H9 (cell line): ENCODE data around the gene ZNF318. TPM values are rescaled to one million over a fixed set of nuclear protein-coding genes. Genes with fewer than 3 reads are reported as not detected.

Experiments used
- DNase-seq: peaks from one replicate; pipeline ENCODE4 v3.0.0-alpha.2; 2017
- H2AFZ ChIP-seq: one replicate; pipeline ENCODE4 v1.6.1; 2013; ENCODE audit warnings: mild to moderate bottlenecking, low read length, control low read depth, moderate library complexity
- H2AK5ac ChIP-seq: 2 replicates; pipeline ENCODE4 v1.6.1; 2013; ENCODE audit warnings: low read length, control low read depth, mixed read lengths; ENCODE audit not compliant: insufficient read length
- H2BK120ac ChIP-seq: one replicate; pipeline ENCODE4 v1.6.1; 2013; ENCODE audit warnings: low read depth, mild to moderate bottlenecking, low read length, control low read depth, inconsistent platforms; ENCODE audit not compliant: poor library complexity, severe bottlenecking
- H2BK12ac ChIP-seq: 2 replicates; pipeline ENCODE4 v1.6.1; 2013; ENCODE audit warnings: low read length, control low read depth, mixed read lengths, low read depth; ENCODE audit not compliant: insufficient read length
- H2BK15ac ChIP-seq: 2 replicates; pipeline ENCODE4 v1.6.1; 2013; ENCODE audit warnings: low read depth, low read length, control low read depth
- H2BK20ac ChIP-seq: one replicate; pipeline ENCODE4 v1.6.1; 2013; ENCODE audit warnings: low read depth, mild to moderate bottlenecking, low read length, control low read depth, inconsistent platforms; ENCODE audit not compliant: poor library complexity, severe bottlenecking
- H2BK5ac ChIP-seq: 2 replicates; pipeline ENCODE4 v1.6.1; 2013; ENCODE audit warnings: low read length, control low read depth, mixed read lengths; ENCODE audit not compliant: insufficient read length
- H3K14ac ChIP-seq: 2 replicates; pipeline ENCODE4 v1.6.1; 2013; ENCODE audit warnings: low read length, control low read depth; ENCODE audit not compliant: insufficient read depth
- H3K18ac ChIP-seq: 2 replicates; pipeline ENCODE4 v1.6.1; 2013; ENCODE audit warnings: low read depth, mild to moderate bottlenecking, mixed read lengths, low read length, control low read depth; ENCODE audit not compliant: insufficient read length
- H3K23ac ChIP-seq: 2 replicates; pipeline ENCODE4 v1.6.1; 2013; ENCODE audit warnings: low read length, control low read depth, mixed read lengths, low read depth; ENCODE audit not compliant: insufficient read length
- H3K23me2 ChIP-seq: 2 replicates; pipeline ENCODE4 v1.6.1; 2013; ENCODE audit warnings: low read depth, mild to moderate bottlenecking, mixed read lengths, low read length, control low read depth; ENCODE audit not compliant: insufficient read length, poor library complexity, severe bottlenecking
- H3K27ac ChIP-seq: 2 replicates; pipeline ENCODE4 v1.5.1; 2013; ENCODE audit warnings: low read length, control low read depth, mixed read lengths, low read depth; ENCODE audit not compliant: insufficient read length
- H3K27me3 ChIP-seq: 2 replicates; pipeline ENCODE4 v1.6.1; 2013; ENCODE audit warnings: low read length, control low read depth, inconsistent platforms; ENCODE audit not compliant: insufficient read depth
- H3K4ac ChIP-seq: 2 replicates; pipeline ENCODE4 v1.6.1; 2013; ENCODE audit warnings: low read depth, mild to moderate bottlenecking, control low read depth, inconsistent platforms, low read length, moderate library complexity
- H3K4me1 ChIP-seq: 2 replicates; pipeline ENCODE4 v1.6.1; 2013; ENCODE audit warnings: low read length, control low read depth, inconsistent platforms; ENCODE audit not compliant: insufficient read depth
- H3K4me2 ChIP-seq: 2 replicates; pipeline ENCODE4 v1.6.1; 2013; ENCODE audit warnings: low read length, control low read depth, mixed read lengths; ENCODE audit not compliant: insufficient read length, insufficient read depth
- H3K56ac ChIP-seq: 2 replicates; pipeline ENCODE4 v1.6.1; 2013; ENCODE audit warnings: low read depth, mild to moderate bottlenecking, mixed read lengths, low read length, control low read depth; ENCODE audit not compliant: insufficient read length
- H3K79me1 ChIP-seq: 2 replicates; pipeline ENCODE4 v1.6.1; 2013; ENCODE audit warnings: low read depth, mild to moderate bottlenecking, moderate library complexity, low read length, control low read depth, inconsistent platforms; ENCODE audit not compliant: insufficient read depth, poor library complexity, severe bottlenecking
- H3K79me2 ChIP-seq: 2 replicates; pipeline ENCODE4 v1.6.1; 2013; ENCODE audit warnings: low read length, control low read depth, inconsistent platforms; ENCODE audit not compliant: insufficient read depth
- H3K9ac ChIP-seq: 2 replicates; pipeline ENCODE4 v1.6.1; 2013; ENCODE audit warnings: low read length, control low read depth, mixed read lengths; ENCODE audit not compliant: insufficient read length; ENCODE audit errors: extremely low read depth
- H3K9me3 ChIP-seq: one replicate; pipeline ENCODE4 v1.6.1; 2013; ENCODE audit warnings: low read depth, low read length, inconsistent platforms; ENCODE audit not compliant: control insufficient read depth
- H3T11ph ChIP-seq: one replicate; pipeline ENCODE4 v1.6.1; 2013; ENCODE audit warnings: mild to moderate bottlenecking, low read length, control low read depth, inconsistent platforms
- H4K20me1 ChIP-seq: one replicate; pipeline ENCODE4 v1.6.1; 2013; ENCODE audit not compliant: control insufficient read depth, insufficient read length, insufficient read depth
- H4K5ac ChIP-seq: 2 replicates; pipeline ENCODE4 v1.6.1; 2013; ENCODE audit warnings: low read depth, mild to moderate bottlenecking, mixed read lengths, low read length, control low read depth; ENCODE audit not compliant: insufficient read length
- H4K8ac ChIP-seq: replicated peaks from 2 replicates; pipeline ENCODE4 v1.6.1; 2013; ENCODE audit warnings: low read length, control low read depth, mixed read lengths, low read depth; ENCODE audit not compliant: insufficient read length
- H4K91ac ChIP-seq: 2 replicates; pipeline ENCODE4 v1.6.1; 2013; ENCODE audit warnings: low read depth, mild to moderate bottlenecking, moderate library complexity, mixed read lengths, low read length, control low read depth; ENCODE audit not compliant: insufficient read length
- H3K27ac Mint-ChIP-seq, 3 experiments: 2 replicates in 2 of 3; 3 replicates in 1 of 3; pipeline ENCODE4 v1.8.0; 2020 to 2021; ENCODE audit warnings: mixed read lengths in 3 of 3, mild to moderate bottlenecking in 1 of 3, moderate library complexity in 1 of 3
- H3K27me3 Mint-ChIP-seq: 2 replicates; pipeline ENCODE4 v1.8.0; 2021; ENCODE audit warnings: low read depth, mild to moderate bottlenecking, moderate library complexity, mixed read lengths
- H3K36me3 Mint-ChIP-seq, 3 experiments: 2 replicates in 2 of 3; 3 replicates in 1 of 3; pipeline ENCODE4 v1.8.0; 2020 to 2021; ENCODE audit warnings: low read depth in 3 of 3, mixed read lengths in 3 of 3; ENCODE audit not compliant: insufficient read depth in 1 of 3
- H3K4me1 Mint-ChIP-seq, 2 experiments: 2 replicates each; pipeline ENCODE4 v1.8.0; 2020; ENCODE audit warnings: mixed read lengths in 2 of 2
- H3K4me3 Mint-ChIP-seq, 2 experiments: 2 replicates in 1 of 2; 3 replicates in 1 of 2; pipeline ENCODE4 v1.8.0; 2020 to 2021; ENCODE audit warnings: mild to moderate bottlenecking in 2 of 2, mixed read lengths in 2 of 2, moderate library complexity in 1 of 2
- H3K9me3 Mint-ChIP-seq, 2 experiments: 2 replicates in 1 of 2; 3 replicates in 1 of 2; pipeline ENCODE4 v1.8.0; 2020; ENCODE audit warnings: mild to moderate bottlenecking in 2 of 2, mixed read lengths in 2 of 2, moderate library complexity in 1 of 2
- WGBS: extraction: QIAGEN DNeasy Blood & Tissue Kit; methylation state at CpG from one replicate; pipeline ENCODE4 v1.1.7; 2013; ENCODE audit warnings: missing lambda C conversion rate, low lambda C conversion rate, mixed read lengths; ENCODE audit not compliant: insufficient read length; ENCODE audit errors: extremely low coverage; 5-methylcytosine and 5-hydroxymethylcytosine counted together
- total RNA-seq: library from RNA; stranded (reverse); gene quantifications from 2 replicates; pipeline ENCODE4 v1.2.1, GENCODE V29; 2021
- TF ChIP-seq, protein P1 (sequence below): fragments of 200-600 bp; sonication (generic); conservative IDR thresholded peaks from 3 replicates; pipeline ENCODE4 v1.8.0; 2021; ENCODE audit warnings: antibody characterized with exemption, mild to moderate bottlenecking

The ZNF318 gene
- total RNA-seq, 1 experiment from 2014 or later = 16.3 TPM

DNA sequence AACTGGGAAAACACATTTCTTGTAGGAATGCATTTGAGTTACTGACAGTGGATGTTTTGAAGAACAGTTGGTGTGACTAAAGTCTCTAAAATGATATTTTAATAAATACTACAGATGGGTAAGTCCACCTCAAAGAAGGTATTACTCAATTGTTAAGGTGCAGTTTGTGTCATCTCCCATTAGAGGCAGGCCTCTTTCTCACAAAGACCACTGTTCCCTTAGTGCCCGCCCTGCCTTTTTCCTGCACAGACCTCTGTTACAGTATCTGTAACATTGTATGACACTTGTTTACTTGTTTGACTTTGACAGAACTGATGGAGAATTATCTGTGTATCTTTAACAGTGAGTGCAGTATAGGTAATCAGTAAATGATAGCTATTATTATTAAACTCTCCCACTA, 55.6 kb downstream of the ZNF318 start:
- no peaks in the 10 kb centered on the region for H3K27me3 ChIP-seq
- no peaks in the 10 kb centered on the region for H3K79me1 ChIP-seq
- no CpG with 5 or more reads among the region's 1 CpG for WGBS

More for the DNA sequence above, 55.6 kb downstream of the ZNF318 start:
- Histone ChIP-seq H3K23ac (no peak overlapping the region), H3K4ac (no peak overlapping the region), H2BK12ac (no peak overlapping the region), H3K14ac (no peak overlapping the region), H4K5ac (no peak overlapping the region), H3K9me3 (no peaks in the 10 kb centered on the region), H3K4me1 (peaks cover 2% of the 10 kb centered on the region), H3K79me2 (no peaks in the 10 kb centered on the region), H2AFZ (no peak overlapping the region), H2BK120ac (no peak overlapping the region), H3K9ac (no peak overlapping the region), H4K91ac (no peak overlapping the region), H2AK5ac (no peak overlapping the region), H3K4me2 (no peak overlapping the region), H2BK5ac (no peak overlapping the region), H3K18ac (no peak overlapping the region), H3K56ac (no peak overlapping the region), H4K8ac (no peak overlapping the region), H3K23me2 (peaks cover 3% of the 10 kb centered on the region), H2BK20ac (no peak overlapping the region), H3K27ac (no peak overlapping the region), H4K20me1 (no peaks in the 10 kb centered on the region), H3T11ph (no peak overlapping the region), H2BK15ac (no peak overlapping the region)
- no peak overlapping the region for H3K4me3 Mint-ChIP-seq
- H3K27me3 Mint-ChIP-seq = peaks cover 6% of the 10 kb centered on the region
- peaks cover 19 to 24% of the 10 kb centered on the region in 2 experiments for H3K4me1 Mint-ChIP-seq
- TF ChIP-seq, protein P1, sequence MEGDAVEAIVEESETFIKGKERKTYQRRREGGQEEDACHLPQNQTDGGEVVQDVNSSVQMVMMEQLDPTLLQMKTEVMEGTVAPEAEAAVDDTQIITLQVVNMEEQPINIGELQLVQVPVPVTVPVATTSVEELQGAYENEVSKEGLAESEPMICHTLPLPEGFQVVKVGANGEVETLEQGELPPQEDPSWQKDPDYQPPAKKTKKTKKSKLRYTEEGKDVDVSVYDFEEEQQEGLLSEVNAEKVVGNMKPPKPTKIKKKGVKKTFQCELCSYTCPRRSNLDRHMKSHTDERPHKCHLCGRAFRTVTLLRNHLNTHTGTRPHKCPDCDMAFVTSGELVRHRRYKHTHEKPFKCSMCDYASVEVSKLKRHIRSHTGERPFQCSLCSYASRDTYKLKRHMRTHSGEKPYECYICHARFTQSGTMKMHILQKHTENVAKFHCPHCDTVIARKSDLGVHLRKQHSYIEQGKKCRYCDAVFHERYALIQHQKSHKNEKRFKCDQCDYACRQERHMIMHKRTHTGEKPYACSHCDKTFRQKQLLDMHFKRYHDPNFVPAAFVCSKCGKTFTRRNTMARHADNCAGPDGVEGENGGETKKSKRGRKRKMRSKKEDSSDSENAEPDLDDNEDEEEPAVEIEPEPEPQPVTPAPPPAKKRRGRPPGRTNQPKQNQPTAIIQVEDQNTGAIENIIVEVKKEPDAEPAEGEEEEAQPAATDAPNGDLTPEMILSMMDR = no peak
- no peak for DNase-seq
- no peak overlapping the region for H3K27ac Mint-ChIP-seq
- no peaks in the 10 kb centered on the region for H3K9me3 Mint-ChIP-seq
- no peaks in the 10 kb centered on the region for H3K36me3 Mint-ChIP-seq
